ENCODE measurements around the gene SOX15.

Gene SOX15

DNA sequence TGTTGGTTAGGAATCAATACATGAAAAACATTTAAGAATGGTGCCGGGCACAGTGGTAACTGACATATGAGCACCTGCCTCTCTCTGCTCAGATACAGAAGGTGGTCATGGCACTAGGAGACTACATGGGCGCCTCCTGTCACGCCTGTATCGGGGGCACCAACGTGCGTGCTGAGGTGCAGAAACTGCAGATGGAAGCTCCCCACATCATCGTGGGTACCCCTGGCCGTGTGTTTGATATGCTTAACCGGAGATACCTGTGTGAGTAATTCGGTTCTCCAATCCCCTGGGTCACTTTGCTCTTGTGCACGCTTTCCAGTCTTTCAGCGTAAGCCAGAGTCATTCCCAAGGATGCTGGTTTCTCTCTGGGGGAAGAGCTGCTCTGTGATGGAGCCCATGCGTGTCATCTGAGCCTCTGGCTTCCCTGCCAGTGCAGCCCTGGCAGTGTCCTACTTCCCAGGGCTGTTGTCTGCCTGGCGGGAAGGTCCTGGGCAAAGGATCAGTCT is 13.4 kb downstream of the SOX15 start:
- no peak for DNase-seq

- no peak for DNase-seq
These were observed 13.9 kb downstream of the SOX15 start for GRCh38 chr17:7575959-7576358.

DNA sequence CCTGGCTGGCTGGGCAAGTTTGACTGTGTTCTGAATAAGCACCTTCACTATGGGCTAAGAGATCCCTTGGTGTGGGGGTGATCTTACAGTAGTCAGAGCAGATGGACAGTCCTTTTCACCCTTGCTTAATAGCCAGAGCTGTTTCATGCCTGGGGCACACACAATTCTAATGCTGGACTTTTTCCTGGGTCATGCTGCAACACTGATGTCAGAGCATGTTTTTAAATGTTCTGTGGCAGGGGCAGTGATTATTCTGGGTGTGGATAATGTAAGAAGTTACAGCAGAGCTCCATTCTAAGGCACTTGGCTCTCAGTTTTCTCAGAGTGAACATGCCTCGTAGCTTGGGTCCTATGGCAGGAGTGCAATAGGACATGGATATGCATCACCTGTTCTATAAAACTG is 14.4 kb downstream of the SOX15 start:
- DNase-seq, result no peak

DNA sequence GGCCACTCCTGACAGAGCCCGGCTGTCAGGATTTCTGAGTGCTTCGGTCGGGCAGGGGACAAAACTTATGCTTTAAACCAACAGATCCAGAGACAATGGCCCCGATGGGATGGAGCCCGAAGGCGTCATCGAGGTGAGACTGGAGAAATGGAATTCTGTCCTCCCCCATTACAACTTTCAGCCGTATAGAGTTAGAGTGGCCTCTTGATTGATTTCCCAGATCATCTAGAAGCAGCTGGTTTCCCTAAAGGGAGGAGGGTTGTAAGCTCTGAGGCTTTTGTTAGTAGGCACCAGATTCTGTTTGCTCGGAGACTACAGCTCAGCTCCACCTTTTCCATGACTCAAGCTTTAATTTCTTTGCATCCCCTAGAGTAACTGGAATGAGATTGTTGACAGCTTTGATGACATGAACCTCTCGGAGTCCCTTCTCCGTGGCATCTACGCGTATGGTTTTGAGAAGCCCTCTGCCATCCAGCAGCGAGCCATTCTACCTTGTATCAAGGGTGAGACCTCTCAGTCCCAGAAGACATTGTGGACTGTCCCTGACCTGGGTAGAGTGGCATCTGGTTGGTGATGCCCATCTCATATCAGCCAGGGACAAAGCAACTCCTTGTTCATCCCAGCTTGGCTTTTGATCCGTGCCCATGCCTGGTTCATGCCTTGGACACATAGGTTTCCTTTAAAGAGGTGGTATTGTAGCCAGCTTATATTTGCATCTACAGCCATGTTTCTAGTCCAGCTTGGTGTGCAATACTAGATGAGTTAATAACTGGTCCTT is 15.5 kb downstream of the SOX15 start:
- DNase-seq, result no peak

DNA sequence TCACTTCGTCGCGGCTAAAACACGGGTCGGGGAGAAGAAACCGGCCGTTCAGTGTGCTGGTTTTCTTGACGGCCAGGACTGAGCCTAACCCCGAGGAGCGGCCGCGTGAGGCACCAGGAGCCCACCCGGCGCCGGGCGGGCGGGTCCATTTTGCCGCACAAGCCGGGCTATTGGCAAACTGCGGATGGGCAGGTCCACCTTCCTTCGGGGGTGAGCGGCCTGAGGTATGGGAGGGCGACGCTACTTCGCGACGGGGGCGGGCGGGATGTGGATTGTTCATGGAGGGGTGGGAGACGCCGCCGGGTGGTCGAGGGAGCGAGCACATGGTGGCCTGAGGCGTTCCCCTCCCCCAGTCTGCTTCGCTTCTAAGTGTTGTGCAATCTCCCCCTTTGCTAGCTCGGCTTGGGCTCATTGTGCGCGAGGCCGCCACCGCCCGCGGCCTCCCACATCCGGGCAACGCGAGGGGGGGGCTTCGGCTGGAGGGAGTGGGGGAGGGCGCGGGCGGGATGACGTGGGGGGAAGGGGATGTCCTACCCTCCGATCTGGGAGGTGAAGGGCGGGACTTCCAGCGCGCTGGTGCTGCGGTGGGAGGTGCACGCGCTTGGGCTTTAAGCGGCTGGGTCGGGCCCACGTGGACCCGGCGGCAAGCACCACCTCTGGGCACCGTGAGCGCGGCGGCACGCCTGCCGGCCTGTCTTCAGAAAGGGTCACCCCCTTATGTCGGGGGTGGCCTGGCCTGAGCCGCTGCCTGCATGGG is 16.4 kb downstream of the SOX15 start:
- peak; percentile 91 for DNase-seq

- peak; percentile 99 for DNase-seq
These were observed 17.1 kb downstream of the SOX15 start for GRCh38 chr17:7572588-7573323.

DNA sequence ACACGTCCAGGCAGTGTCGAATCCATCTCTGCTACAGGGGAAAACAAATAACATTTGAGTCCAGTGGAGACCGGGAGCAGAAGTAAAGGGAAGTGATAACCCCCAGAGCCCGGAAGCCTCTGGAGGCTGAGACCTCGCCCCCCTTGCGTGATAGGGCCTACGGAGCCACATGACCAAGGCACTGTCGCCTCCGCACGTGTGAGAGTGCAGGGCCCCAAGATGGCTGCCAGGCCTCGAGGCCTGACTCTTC is 17.6 kb downstream of the SOX15 start:
- DNase-seq, result no peak

GRCh38 chr17:7570351-7570750 is 19.5 kb downstream of the SOX15 start:
- no peak for DNase-seq

GRCh38 chr17:7569571-7569970 is 20.3 kb downstream of the SOX15 start:
- DNase-seq, result no peak

DNA sequence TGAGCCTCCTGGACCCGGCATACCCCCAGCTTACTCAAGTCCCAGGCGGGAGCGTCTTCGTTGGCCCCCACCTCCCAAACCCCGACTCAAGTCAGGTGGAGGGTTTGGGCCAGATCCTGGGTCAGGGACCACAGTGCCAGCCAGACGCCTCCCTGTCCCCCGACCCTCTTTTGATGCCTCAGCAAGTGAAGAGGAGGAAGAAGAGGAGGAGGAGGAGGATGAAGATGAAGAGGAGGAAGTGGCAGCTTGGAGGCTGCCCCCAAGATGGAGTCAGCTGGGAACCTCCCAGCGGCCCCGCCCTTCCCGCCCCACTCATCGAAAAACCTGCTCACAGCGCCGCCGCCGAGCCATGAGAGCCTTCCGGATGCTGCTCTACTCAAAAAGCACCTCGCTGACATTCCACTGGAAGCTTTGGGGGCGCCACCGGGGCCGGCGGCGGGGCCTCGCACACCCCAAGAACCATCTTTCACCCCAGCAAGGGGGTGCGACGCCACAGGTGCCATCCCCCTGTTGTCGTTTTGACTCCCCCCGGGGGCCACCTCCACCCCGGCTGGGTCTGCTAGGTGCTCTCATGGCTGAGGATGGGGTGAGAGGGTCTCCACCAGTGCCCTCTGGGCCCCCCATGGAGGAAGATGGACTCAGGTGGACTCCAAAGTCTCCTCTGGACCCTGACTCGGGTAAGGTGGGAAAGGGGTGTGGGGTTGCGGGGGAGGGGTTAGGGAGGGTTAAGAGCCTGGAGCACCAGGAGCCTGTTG is 26.6 kb downstream of the SOX15 start:
- no peak for DNase-seq

GRCh38 chr17:7562208-7562605 is 27.7 kb downstream of the SOX15 start:
- DNase-seq, result no peak

- DNase-seq, result peak; percentile 92
These were observed 28.2 kb downstream of the SOX15 start, which contains the start of gene SENP3 for GRCh38 chr17:7561589-7562207. Gene SENP3 (plus strand): TSS chr17:7561919. CDS start chr17:7563077, 1,158 bp downstream.

DNA sequence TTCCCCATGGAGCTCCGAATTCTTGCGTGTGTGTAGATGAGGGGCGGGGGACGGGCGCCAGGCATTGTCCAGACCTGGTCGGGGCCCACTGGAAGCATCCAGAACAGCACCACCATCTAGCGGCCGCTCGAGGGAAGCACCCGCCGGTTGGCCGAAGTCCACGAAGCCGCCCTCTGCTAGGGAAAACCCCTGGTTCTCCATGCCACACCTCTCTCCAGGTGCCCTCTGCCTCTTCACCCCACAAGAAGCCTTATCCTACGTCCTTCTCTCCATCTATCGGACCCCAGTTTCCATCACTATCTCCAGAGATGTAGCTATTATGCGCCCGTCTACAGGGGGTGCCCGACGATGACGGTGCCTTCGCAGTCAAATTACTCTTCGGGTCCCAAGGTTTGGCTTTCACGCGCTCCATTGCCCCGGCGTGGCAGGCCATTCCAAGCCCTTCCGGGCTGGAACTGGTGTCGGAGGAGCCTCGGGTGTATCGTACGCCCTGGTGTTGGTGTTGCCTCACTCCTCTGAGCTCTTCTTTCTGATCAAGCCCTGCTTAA is 28.8 kb downstream of the SOX15 start:
- peak; percentile 83 for DNase-seq

GRCh38 chr17:7560172-7561027 is 29.5 kb downstream of the SOX15 start:
- peak; percentile 57 for DNase-seq

- DNase-seq, result no peak
These were observed 30.3 kb downstream of the SOX15 start for GRCh38 chr17:7559320-7560171.

DNA sequence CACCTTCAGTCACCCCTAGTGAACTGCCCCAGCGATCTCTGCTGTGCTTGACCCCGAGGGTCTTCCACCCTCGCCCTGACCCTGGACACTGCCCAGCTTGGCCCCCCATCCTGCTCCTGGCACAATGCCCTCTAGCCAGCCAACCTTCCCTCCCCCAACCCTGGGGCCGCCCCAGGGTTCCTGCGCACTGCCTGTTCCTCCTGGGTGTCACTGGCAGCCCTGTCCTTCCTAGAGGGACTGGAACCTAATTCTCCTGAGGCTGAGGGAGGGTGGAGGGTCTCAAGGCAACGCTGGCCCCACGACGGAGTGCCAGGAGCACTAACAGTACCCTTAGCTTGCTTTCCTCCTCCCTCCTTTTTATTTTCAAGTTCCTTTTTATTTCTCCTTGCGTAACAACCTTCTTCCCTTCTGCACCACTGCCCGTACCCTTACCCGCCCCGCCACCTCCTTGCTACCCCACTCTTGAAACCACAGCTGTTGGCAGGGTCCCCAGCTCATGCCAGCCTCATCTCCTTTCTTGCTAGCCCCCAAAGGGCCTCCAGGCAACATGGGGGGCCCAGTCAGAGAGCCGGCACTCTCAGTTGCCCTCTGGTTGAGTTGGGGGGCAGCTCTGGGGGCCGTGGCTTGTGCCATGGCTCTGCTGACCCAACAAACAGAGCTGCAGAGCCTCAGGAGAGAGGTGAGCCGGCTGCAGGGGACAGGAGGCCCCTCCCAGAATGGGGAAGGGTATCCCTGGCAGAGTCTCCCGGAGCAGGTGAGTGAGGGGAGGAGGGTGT is 31.2 kb downstream of the SOX15 start, which contains the start of gene TNFSF13:
TSS of gene TNFSF13 (plus strand) at position 207 of the 776 bp plus-strand sequence. CDS start at position 497, 290 bp downstream.
- DNase-seq, result no peak

DNA sequence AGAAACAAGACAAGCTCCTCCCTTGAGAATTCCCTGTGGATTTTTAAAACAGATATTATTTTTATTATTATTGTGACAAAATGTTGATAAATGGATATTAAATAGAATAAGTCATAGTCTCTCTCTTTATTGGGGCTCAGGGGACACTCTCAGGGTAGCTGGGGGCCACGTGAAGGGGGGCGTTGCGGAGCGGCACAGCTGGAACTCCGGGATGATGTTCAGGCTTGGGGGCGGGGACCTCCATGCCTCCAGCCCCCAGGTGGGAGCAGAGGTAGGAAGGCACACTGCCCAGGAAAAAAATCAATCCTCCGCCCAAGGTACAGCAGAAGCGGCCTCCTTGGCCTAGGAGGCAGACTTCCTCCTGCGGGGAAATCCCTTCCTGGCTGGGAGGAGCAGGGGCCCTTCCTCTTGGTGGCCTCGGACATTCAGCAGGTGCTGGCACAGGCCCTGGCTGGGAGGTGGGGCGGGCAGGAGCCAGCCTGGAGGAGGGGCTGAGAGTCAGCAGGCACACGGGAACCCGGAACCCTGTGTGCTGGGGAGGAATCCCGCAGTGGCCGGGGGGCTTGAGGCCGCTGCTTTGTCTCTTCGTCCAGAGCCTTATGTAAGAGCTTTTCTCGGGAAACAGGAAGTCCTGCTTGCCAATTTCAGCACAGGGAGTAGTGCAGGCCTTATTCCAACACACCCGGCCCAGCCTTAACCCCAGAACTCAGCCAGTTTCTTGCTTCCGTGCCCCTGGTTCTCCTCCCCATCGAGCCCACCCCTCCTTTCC is 31.9 kb downstream of the SOX15 start:
- no peak for DNase-seq

GRCh38 chr17:7557147-7557764 is 32.6 kb downstream of the SOX15 start:
- no peak for DNase-seq

Data from activated CD8-positive, alpha-beta memory T cell treated with anti-CD3 and anti-CD28 coated beads, Interleukin-2, amount 50 U/mL, for 4 hours (primary cell).